OCI-LY7 (cell line): ENCODE measurements around the gene DIP2A.

ENCODE experiments used
- CTCF ChIP-seq: fragments of 200-600 bp; sonication (generic); conservative IDR thresholded peaks from 2 replicates; pipeline ENCODE4 v1.5.1; 2014; ENCODE audit warnings: mild to moderate bottlenecking, antibody characterized with exemption, low read length, moderate library complexity, mixed read lengths
- EZH2phosphoT487 ChIP-seq: fragments of 200-600 bp; sonication (generic); IDR thresholded peaks from 2 replicates; pipeline ENCODE4 v1.6.1; 2018; ENCODE audit warnings: low read depth, borderline replicate concordance, mild to moderate bottlenecking, mixed run types, antibody characterized with exemption, low read length, moderate library complexity, mixed read lengths

- TF ChIP-seq CTCF = peak; percentile 47; the same call in 1 of the 2 replicates
- TF ChIP-seq EZH2phosphoT487 = no peak
Measured at GRCh38 chr21:46551636-46552241, 93.0 kb downstream of the DIP2A start.
